Karpas-422 (cell line): ENCODE measurements around the gene ARHGAP27. TPM values are rescaled to one million over a fixed set of nuclear protein-coding genes. Genes with fewer than 3 reads are reported as not detected.
"Not testable (repeated sequence)": the region's sequence is repeated elsewhere in the genome, so short reads cannot be mapped to it uniquely, and the experiment has no call there.

Experiments used
- DNase-seq: peaks from one replicate; pipeline ENCODE4 v3.0.0-alpha.2; 2015
- H2AFZ ChIP-seq: fragments of 200-600 bp; sonication (generic); 2 replicates; pipeline ENCODE4 v1.6.1; 2014; ENCODE audit warnings: antibody characterized with exemption, low read length, mixed read lengths
- H3K27ac ChIP-seq: fragments of 200-600 bp; sonication (generic); 2 replicates; pipeline ENCODE4 v1.5.1; 2014; ENCODE audit warnings: mild to moderate bottlenecking, low read length, moderate library complexity
- H3K27me3 ChIP-seq: fragments of 200-600 bp; sonication (generic); 2 replicates; pipeline ENCODE4 v1.6.1; 2014; ENCODE audit warnings: low read length, mixed read lengths
- H3K36me3 ChIP-seq: fragments of 200-600 bp; sonication (generic); 2 replicates; pipeline ENCODE4 v1.6.1; 2014; ENCODE audit warnings: low read length, mixed read lengths; ENCODE audit not compliant: insufficient read depth
- H3K4me1 ChIP-seq: fragments of 200-600 bp; sonication (generic); 2 replicates; pipeline ENCODE4 v1.6.1; 2014; ENCODE audit warnings: mild to moderate bottlenecking, low read length, mixed read lengths
- H3K4me2 ChIP-seq: fragments of 200-600 bp; sonication (generic); 2 replicates; pipeline ENCODE4 v1.6.1; 2014; ENCODE audit warnings: low read length, low read depth, mild to moderate bottlenecking; ENCODE audit not compliant: poor library complexity, severe bottlenecking
- H3K4me3 ChIP-seq: fragments of 200-600 bp; sonication (generic); 2 replicates; pipeline ENCODE4 v1.5.1; 2014; ENCODE audit warnings: mild to moderate bottlenecking, antibody characterized with exemption, low read length, mixed read lengths
- H3K79me2 ChIP-seq: fragments of 200-600 bp; sonication (generic); 2 replicates; pipeline ENCODE4 v1.6.1; 2014; ENCODE audit warnings: mild to moderate bottlenecking, low read length, mixed read lengths
- H3K9ac ChIP-seq: fragments of 200-600 bp; sonication (generic); 2 replicates; pipeline ENCODE4 v1.6.0; 2014; ENCODE audit warnings: low read length
- H3K9me2 ChIP-seq: fragments of 200-600 bp; sonication (generic), shearing (Covaris generic); replicated peaks from 2 replicates; pipeline ENCODE4 v1.6.0; 2014; ENCODE audit warnings: mild to moderate bottlenecking, low read length, moderate library complexity; ENCODE audit not compliant: insufficient read depth
- H3K9me3 ChIP-seq: fragments of 300-700, 200-600 bp; sonication (generic); 2 replicates; pipeline ENCODE4 v1.6.1; 2014; ENCODE audit warnings: low read length, mixed read lengths
- H4K20me1 ChIP-seq: fragments of 200-600 bp; sonication (generic); 2 replicates; pipeline ENCODE4 v1.6.1; 2014; ENCODE audit warnings: mild to moderate bottlenecking, antibody characterized with exemption, low read length, low read depth; ENCODE audit not compliant: insufficient read depth
- total RNA-seq: library from RNA; depleted of rRNA; stranded (reverse); fragments of >200 nt; shearing (Covaris generic); gene quantifications from 2 replicates; pipeline ENCODE4 v1.2.3, GENCODE V29; 2014; ENCODE audit warnings: low replicate concordance

Gene ARHGAP27
- total RNA-seq, 1 experiment from 2014 or later, result 24.9 TPM

DNA sequence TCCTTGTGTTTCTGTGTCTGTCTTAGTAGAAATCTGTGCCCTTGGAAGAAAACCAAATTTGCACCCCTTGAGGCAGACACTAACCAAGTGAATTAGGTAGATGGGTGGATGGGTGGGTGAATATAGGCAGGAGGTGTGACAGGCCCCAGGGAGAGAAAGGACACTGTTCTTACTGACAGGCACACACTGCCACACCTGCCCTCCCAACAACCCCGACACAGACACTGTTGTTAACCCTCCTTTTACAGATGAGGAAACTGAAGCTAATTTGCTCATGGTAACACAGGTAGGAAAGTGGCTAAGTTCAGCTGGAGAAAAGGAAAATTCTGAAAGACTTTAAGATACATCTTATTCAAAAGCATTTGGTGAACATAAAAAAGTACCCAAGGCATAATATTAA is 15.8 kb upstream of the ARHGAP27 start:
- H3K4me3 ChIP-seq, H3K9me3 ChIP-seq, H3K27ac ChIP-seq, H3K36me3 ChIP-seq, H4K20me1 ChIP-seq, H3K9me2 ChIP-seq, H3K4me2 ChIP-seq, H3K27me3 ChIP-seq, H3K9ac ChIP-seq, H2AFZ ChIP-seq, H3K79me2 ChIP-seq, DNase-seq: not testable (repeated sequence)
- peaks cover 26% of the 10 kb centered on the region for H3K4me1 ChIP-seq

DNA sequence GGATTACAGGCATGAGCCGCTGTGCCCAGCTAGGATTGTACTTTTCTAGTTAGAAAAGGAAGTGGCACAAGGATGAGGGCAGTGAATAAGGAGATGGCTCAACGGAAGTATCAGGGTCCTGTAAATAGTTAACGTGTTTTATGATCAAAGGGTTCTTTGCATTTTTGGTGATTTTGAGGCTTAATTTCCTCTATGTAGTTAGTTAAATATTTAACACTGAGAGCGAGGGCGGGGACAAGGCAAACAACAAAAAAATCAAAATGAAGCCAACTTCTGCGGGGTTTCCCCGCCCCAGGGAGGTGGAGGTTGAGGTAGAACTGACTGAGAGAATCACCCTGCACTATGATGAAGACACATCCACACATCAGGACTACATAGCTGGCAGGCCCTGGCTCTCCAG is 15.4 kb upstream of the ARHGAP27 start:
- not testable (repeated sequence) for H3K36me3 ChIP-seq, H3K9me3 ChIP-seq, DNase-seq, H3K27me3 ChIP-seq, H3K9ac ChIP-seq, H3K4me2 ChIP-seq, H3K9me2 ChIP-seq, H3K27ac ChIP-seq, H3K79me2 ChIP-seq, H4K20me1 ChIP-seq, H3K4me3 ChIP-seq, H2AFZ ChIP-seq
- peaks cover 22% of the 10 kb centered on the region for H3K4me1 ChIP-seq

DNA sequence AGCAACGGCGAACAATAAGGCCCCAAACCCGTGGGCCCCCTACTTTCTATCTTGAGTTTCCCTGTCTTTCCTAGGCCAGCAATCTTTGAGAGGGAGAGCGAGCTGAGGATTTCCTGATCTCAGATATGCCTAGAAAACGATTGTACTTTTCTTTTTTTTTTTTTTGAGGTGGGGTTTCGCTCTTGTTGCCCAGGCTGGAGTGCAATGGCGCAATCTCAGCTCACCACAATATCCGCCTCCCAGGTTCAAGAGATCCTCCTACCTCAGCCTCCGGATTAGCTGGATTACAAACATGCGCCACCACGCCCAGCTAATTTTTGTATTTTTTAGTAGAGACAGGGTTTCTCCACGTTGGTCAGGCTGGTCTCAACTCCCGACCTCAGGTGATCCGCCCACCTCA is 15.0 kb upstream of the ARHGAP27 start:
- H3K4me3 ChIP-seq, DNase-seq, H2AFZ ChIP-seq, H3K9me2 ChIP-seq, H3K9me3 ChIP-seq, H3K79me2 ChIP-seq, H3K9ac ChIP-seq, H4K20me1 ChIP-seq, H3K4me2 ChIP-seq, H3K27ac ChIP-seq, H3K27me3 ChIP-seq, H3K36me3 ChIP-seq: not testable (repeated sequence)
- H3K4me1 ChIP-seq, result peaks cover 18% of the 10 kb centered on the region

DNA sequence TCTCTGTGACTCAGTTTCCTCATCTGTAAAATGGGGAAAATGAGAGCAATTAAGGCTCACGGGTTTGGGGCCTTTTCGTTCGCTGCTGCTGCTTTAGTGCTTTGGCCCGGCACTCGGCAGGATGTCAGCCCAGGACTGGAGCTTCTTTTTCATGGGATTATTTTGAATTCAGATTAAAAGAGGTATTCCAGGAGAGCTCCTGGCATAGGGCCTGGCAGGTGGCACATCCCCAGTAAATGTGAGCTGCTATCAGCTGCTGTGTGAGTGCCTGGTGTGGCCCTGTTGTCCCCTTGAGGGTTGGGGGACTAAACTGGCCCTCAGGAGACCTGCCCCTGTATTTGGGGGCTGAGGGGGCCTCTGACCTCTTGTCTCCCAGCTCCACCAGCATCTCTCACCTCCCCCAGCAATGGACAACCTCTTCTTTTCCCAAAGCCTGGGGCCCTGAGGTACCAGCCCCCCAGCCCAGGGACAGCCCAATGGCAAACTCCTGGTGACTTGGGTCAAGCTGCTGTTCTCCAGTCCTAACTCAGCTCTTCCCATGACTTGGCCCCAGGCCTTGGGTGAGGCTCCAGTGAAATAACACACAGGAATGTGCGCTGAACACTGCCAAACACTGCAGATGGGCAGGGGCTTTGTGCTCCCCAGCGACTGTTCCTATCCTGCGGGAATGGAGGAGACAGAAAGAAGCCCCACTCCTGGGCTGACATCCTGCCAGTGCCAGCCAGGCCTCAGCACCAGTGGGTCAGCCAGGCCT is 14.4 kb upstream of the ARHGAP27 start:
- not testable (repeated sequence) for DNase-seq, H3K9me3 ChIP-seq, H3K9me2 ChIP-seq, H3K4me2 ChIP-seq, H3K79me2 ChIP-seq, H3K36me3 ChIP-seq, H3K9ac ChIP-seq, H4K20me1 ChIP-seq, H2AFZ ChIP-seq, H3K4me3 ChIP-seq, H3K27me3 ChIP-seq, H3K27ac ChIP-seq
- peaks cover 12% of the 10 kb centered on the region for H3K4me1 ChIP-seq

GRCh38 chr17:45445901-45446743 is 13.5 kb upstream of the ARHGAP27 start:
- H3K4me2 ChIP-seq, H3K4me1 ChIP-seq, H3K9ac ChIP-seq: not testable (repeated sequence)

GRCh38 chr17:45444856-45445820 is 12.5 kb upstream of the ARHGAP27 start:
- H3K27ac ChIP-seq, H3K36me3 ChIP-seq, H2AFZ ChIP-seq, H3K27me3 ChIP-seq, H3K4me2 ChIP-seq, H3K4me1 ChIP-seq, H4K20me1 ChIP-seq, H3K79me2 ChIP-seq, H3K9me3 ChIP-seq, H3K9me2 ChIP-seq, DNase-seq, H3K9ac ChIP-seq, H3K4me3 ChIP-seq: not testable (repeated sequence)

More at GRCh38 chr17:45445901-45446743, 13.5 kb upstream of the ARHGAP27 start:
- H3K79me2 ChIP-seq, DNase-seq, H3K9me3 ChIP-seq, H4K20me1 ChIP-seq, H3K9me2 ChIP-seq, H3K4me3 ChIP-seq, H3K27me3 ChIP-seq, H2AFZ ChIP-seq, H3K36me3 ChIP-seq, H3K27ac ChIP-seq: not testable (repeated sequence)

- not testable (repeated sequence) for H3K4me1 ChIP-seq, H3K9me3 ChIP-seq, H3K36me3 ChIP-seq, H3K79me2 ChIP-seq, H3K4me2 ChIP-seq, H3K27ac ChIP-seq, H3K9ac ChIP-seq, DNase-seq, H3K27me3 ChIP-seq, H4K20me1 ChIP-seq, H3K4me3 ChIP-seq, H2AFZ ChIP-seq, H3K9me2 ChIP-seq
Observed at GRCh38 chr17:45444301-45444700, 11.6 kb upstream of the ARHGAP27 start.
